ENCODE measurements around the gene JPT2.

GRCh38 chr16:1635070-1635469, 43.0 kb upstream of the JPT2 start:
- no peak for TF ChIP-seq CTCF (IDR thresholded peaks at IDR 0.05)
- no peak for TF ChIP-seq POLR2AphosphoS5 (IDR thresholded peaks at IDR 0.05)
- no peak for TF ChIP-seq EP300 (IDR thresholded peaks at IDR 0.05)
- TF ChIP-seq POLR2A (IDR thresholded peaks at IDR 0.05): no peak
